ENCODE data around the gene SAP130.
A peak's percentile ranks its signal among the peaks of the same experiment; 100 is the strongest.
"Not testable (repeated sequence)": the region's sequence is repeated elsewhere in the genome, so short reads cannot be mapped to it uniquely, and the experiment has no call there.

The SAP130 gene

DNA sequence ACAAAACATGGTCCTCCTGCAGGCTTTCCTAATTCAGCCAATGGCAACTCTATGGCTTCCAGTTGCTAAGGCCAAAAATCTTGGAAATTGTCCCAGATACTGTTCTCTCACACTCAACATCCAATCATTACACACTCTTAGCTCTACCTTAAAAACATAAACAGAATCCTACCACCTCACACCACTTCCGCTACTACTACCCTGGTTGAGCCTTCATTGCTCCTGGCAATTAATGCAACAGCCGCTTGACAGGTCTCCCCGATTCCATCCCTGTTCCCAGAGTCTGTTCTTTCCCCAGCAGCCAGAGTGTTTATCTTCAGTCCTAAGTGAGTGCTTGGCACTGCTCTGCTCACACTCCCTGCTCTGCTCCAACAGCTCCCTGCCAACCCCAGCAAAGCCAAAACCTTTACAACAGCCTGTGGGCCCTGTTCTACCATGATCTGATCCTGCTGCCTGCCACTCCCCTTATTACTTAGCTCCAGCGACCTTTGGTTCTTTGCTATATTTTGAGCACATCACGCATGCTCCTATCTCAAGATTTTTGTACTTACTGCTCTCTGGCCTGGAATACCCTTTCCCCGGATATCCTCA lies 74.6 kb downstream of the SAP130 start:
- no peak for DNase-seq

DNA sequence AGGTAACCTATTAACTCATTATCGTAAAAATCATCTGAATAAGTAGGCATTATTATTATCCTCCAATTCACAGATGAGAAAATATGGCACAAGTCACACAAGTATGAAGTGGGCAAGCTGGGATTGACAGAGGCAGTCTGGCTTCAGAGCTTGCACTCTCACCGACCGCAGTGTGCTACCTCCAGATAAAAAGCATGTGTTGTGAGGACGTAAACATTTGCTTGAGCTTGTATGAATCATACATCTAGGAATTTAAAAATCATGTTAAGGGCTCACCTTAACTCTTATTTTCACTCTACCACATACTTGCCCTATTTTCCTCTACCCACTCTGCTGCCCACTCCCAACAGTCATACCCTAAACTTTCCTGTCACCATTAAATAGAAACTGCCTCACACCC lies 76.8 kb downstream of the SAP130 start:
- no peak for DNase-seq

DNA sequence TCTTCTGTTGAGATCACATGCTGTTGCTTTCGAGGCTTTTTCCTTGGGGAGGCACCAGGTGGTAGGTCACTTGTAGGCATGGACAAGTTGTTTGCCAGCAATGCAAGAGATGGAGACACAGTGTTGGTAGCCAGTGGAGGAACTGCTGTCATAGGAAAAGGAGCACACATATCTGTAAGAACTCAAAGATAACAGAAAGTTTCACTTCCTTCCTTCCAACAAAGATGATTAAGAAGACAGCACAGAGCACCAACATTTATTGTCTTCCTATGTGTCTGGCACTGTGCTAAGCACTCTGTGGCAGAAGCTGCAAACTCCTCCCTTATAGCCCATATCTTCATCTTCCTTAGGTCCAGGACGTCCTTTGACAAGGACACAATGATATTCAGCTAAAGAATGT lies 77.6 kb downstream of the SAP130 start:
- DNase-seq, result no peak

DNA sequence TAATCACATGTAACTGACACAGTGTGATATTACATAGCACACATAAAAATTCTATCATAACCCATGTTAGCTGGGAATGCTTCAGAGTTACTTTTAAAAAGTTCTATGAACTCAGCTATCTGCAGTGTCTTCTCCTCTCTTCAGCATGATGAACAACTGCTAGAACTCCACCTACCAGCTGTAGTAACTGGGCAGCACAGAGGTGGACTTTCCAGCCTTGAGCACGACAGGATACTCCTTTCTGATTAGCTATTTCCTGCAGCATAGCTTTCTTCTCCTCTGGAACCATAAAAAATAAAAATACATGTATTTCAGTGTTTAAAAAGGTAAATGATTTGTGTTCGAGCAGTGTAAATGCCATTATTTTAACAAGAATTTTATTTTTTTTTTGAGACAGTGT lies 82.6 kb downstream of the SAP130 start:
- no peak for DNase-seq

DNA sequence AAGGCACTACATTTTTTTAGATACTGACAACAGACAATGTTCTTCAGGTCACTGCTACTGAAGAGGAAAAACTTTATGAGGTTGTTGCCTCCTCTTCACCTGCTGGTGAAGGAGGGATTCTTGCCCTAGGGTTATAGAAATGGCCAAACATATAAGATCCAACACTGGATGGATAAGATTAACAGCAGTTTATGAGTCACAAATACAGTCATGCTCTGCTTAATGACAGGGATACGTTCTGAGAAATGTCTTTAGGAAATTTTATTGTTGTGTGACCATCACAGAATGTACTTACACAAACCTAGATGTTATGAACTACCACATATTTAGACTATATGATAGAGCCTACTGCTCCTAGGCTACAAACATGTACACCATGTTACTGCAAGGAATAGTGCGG lies 84.7 kb downstream of the SAP130 start:
- DNase-seq, result no peak

DNA sequence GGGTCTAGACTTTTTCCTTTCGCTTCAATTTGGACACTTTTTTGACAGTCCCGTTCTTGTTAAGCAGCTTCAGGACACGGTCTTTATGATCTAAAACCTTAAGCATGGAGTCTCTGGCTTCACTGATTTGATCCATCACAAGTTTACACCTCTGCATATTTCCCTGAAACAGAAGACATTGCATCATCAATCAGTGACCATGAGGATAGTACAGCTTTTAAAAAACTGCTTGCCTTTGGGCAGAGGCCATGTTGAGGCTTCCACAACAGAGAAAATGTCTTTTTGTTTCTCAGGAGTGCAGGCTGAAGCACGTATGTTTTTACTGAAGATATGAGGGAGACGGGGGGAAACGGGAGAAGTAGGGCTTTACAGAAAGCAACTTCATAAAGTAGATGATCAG lies 85.9 kb downstream of the SAP130 start:
- DNase-seq, result no peak

DNA sequence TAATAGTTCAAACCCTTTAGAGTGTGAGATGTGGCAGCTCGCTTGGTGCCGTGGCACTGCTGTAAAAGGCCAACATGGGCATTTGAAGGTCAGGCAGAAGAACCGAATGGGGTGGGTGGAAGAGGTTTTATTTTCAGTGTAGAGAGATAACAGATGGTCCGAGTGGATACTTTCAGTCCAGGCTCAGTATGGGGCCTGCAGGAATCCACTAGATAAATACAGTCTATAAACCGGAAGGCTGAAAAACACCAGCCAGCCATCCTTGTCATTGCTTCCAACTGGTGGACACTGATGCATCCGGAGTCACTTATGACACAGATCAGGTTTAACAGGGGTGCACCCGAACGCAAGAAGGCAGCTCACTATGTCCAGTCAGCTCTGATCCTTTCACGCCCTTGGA lies 86.4 kb downstream of the SAP130 start:
- no peak for DNase-seq

DNA sequence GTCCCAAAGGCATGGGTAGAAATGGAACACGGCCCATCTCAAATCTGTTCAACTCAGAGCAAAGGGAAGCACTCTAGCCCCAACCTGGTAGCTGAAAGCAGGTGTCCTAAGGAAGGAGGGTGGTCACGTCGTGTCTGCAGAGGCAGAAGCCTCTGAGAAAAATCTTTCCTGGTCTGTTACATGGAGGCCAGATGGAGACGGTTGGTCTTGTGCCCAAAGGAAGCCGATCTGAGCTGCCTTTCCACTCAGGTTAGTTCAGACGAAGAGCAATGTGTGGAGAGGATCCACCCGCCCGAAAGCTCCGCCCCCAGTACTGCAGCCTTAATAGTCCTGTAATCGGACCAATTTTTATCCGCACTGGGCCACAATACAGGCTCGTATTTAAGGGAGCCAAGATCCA lies 87.2 kb downstream of the SAP130 start:
- no peak for DNase-seq

DNA sequence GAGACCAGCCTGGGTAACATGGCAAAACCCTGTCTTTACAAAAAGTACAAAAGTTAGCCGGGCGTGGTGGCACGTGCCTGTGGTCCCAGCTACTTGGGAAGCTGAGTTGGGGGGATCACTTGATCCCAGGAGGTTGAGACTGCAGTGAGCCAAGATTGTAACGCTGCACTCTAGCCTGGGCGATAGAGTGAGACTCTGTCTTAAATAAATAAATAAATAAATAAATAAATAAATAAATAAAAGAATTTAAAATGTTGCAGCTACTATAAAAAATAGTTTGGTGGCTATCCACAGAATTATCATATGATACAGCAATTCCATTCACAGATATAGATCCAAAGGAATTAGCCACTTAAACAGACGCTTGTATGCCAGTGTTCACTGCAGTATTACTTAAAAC lies 92.5 kb downstream of the SAP130 start:
- no peak for DNase-seq

DNA sequence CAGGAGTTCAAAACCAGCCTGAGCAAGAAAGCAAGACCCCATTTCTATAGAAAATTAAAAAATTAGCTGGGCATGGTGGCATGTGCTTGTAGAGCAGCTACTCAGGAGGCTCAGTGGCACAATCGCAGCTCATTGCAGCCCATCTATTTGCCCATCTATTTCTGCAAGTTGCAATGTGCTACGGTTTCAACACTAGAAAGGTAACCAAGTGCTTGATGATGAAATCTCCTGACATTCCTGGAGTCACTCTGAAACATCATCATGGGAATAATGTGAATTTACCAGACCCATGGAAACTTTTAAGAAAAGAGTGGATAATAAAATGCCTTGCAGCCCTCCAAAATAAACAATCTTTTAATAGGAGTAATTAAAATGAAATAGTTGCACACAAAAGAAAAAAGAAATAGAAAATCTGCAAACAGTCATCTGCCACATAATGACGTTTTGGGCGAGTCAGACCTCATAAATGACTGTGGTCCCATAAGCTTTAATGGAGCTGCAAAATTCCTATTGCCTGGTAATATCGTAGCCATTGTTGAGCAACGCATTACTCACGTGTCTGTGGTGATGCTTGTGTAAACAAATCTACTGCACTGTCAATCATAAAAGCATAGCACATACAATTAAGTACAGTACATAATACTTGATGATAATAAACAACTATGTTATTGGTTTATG lies 95.5 kb downstream of the SAP130 start:
- DNase-seq, result no peak

DNA sequence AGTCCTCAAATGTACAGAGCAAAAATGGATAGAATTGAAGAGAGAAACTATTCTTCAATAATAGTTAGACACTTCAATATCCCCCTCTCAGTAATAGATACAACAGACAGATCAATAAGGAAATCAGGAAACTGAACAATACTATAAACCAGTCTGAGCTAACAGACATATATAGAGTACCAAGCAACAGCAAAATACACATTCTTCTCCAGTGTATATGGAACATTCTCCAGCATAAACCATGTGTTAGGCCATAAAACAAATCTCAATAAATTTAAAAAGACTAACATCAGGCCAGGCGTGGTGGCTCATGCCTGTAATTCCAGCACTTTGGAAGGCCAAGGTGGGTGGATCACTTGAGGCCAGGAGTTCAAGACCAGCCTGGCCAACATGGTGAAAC lies 98.4 kb downstream of the SAP130 start:
- DNase-seq, result no peak

DNA sequence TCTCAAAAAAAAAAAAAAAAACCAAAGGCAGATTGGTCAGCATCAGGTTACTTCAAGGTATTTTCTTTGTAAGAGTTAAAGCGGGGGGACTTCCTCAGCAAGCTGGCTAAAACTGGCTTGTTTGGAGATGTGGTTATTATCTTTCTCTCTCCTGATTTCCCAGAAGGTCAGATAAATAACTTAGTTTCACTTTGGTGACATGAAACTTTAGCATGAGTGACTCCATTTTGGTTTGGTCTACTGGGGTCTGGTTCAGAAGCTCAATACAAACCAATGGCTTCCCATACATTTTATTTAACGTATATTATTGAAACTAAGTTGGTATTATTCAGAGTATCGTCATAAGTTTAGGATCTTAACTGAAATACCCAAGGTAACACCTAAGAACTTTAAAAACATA lies 100.5 kb downstream of the SAP130 start:
- DNase-seq, result no peak

DNA sequence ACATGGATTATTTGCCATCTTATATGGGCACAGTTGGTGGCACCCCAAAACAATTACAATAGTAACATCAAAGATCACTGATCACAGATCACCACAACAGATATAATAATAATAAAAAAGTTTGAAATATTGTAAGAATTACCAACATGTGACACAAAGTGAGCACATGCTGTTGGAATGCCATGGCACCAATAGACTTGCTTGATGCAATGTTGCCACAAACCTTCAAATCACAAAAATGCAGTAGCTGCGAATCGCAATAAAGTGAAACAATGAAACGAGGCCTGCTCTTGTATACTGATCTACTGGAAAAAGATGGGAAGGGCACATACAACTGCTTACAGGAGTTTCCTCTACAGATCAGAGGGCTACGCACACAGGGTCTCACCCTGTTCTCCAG lies 109.9 kb downstream of the SAP130 start:
- DNase-seq, result no peak

DNA sequence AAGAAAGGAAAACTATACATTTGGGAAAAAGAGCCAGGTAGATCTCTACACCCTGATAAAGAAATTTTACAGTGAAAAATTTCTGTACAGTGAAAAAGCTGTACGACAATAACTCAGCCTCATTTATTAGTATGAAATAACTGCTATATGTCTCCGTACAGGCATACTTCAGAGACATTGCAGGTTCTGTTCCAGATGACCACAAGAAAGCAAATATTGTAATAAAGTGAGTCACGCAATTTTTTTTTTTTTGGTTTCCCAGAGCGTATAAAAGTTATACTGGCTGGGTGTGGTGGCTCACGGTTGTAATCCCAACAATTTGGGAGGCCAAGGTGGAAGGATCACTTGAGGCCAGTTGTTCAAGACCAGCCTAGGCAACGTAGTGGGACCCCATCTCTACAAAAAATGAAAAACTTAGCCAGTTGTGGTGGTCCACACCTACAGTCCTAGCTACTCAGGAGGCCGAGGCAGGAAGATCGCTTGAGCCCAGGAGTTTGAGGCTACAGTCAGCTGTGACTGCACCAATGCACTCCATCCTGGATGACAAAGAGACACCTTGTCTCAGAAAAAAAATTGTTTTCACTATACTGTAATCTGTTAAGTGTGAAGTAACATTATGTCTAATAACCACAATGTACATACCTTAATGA lies 113.9 kb downstream of the SAP130 start:
- no peak for DNase-seq

DNA sequence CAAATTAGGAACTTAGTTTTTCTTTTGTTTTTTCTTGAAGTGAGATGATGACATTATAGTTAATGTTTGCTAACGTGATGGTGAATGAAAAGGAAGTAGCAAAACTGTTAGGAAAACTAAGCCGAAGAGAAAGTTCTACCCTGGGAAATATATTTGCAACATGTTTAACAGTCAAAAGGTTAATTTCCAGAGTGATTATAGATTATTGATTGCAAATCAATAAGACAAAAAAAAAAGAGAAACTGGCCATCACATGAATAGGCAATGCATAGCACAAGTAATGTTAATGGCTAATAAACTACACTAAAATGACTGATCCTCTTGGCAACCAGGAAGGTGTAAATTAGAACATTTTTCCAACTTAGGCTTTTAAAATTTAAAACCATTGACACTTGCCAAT lies 116.1 kb downstream of the SAP130 start:
- peak in 1 of 2 donors; percentile 63 for DNase-seq

DNA sequence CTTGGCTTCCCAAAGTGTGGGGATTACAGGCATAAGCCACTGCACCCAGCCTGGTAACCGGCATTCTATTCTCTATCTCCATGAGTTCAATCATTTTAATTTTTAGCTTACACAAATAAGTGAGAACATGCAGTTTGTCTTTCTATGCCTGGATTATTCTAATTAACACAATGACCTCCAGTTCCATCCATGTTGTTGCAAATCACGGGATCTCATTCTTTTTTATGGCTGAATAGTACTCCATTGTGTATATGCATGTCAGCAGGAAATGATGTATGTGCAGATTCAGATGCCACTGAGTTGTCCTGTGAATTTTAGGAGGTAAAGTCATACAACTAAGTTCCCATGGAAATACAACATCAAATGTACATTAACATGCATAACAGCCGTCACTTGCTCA lies 117.4 kb downstream of the SAP130 start:
- DNase-seq, result no peak

DNA sequence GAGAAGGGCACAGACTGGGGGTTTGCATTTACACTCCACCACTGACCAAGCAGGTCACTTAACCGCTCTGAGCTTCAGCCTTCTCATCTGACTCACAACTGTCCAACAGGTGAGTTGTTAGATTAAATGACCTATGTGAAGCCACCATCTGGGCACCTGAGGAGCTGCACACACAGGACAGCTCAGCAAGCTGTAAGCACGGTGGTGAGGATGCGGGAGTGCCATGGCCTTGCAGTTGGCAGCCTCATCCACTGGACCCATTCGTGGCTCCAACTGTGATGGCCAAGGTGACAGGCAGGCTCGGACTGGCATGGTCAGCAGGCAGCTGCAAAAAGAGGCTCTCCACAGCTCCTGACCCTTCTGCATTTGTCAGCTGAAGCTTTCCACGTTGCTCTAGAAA lies 118.8 kb downstream of the SAP130 start:
- DNase-seq, result no peak

DNA sequence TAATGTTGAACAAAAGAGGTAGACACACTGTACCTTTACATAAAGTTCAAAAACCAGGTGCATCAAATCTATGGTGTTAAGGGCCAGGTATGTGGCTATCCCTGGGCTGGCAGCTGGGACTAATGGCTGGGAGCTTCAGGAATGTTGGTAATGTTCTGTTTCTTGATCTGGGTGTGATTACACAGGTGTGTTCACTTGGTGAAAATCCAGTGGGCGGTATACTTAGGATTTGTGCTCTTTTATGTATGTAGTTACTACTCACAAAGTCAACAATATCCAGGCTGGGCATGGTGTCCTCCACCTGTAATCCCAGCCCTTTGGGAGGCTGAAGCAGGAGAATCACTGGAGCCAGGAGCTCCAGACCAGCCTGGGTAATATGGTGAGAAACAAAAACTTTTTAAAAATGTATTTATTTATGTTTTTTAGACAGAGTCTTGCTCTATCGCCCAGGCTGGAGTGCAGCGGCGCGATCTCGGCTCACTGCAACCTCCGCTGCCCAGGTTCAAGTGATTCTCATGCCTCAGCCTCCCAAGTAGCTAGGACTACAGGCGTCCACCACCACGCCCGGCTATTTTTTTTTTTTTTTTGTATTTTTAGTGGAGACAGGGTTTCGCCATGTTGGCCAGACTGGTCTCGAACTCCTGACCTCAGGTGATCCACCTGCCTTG lies 120.0 kb downstream of the SAP130 start:
- not testable (repeated sequence) for DNase-seq

DNA sequence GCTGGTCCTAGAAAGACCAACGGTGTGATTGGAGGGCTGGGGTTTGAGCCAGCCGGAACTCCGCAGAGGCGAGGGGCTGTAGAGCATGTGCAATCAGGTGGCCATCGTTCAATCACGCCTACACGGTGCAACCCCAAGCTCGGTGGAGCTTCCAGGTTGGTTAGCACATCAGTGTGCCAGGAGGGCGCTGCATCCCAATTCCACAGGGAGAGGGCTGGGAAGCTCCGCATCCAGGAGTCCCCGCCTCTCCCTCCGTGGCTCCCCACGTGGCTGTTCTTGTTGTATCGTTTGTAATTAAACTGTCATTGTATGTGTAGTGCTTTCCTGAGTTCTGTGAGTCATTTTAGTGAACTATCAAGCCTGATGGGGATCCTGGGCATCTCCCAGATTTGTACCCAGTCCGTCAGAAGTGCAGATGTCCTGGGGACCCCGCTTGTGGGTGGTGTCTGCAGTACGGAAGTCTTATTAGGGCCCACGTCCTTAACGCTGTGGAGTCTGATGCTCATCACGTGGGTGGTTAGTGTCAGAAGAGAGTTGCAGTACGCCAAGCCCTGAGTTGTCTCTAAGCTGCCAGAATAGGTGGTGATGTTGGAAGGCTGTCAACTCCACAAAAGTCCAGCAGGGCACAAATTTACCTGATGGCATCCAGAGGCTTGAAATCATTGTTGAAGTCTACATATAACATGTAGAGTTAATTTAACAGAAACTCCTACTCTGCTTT lies 121.5 kb downstream of the SAP130 start:
- DNase-seq, result no peak

DNA sequence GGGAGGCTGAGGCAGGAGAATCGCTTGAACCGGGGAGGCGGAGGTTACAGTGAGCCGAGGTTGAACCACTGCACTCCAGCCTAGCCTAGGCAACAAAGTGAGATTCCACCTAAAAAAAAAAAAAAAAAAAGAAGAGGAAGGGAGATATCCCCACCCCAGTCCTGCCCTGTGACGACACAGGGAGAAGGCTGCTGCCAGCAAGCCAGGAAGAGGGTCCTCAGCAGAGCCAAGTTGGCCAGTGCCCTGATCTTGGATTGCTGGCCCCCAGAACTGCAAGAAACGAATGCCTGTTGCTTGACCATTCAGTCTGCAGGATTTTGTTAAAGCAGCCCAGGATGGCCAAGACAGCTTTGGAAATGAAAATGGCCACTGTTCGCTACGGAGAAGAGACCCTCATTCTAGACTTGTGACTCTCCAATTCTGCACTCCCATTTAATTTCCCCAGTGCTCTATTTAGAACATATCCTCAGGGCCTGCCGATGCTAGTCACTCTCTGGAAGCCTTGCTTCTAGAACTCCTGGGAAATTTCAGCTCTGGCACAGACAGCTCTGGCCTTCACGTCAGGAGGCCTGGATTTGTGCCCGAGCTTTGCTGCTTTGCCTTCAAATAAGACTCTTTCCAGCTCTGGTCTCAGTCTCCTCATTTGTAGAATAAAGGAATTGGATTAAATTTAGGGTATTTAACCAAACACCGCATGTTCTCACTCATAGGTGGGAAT lies 126.4 kb downstream of the SAP130 start:
- DNase-seq, result no peak

DNA sequence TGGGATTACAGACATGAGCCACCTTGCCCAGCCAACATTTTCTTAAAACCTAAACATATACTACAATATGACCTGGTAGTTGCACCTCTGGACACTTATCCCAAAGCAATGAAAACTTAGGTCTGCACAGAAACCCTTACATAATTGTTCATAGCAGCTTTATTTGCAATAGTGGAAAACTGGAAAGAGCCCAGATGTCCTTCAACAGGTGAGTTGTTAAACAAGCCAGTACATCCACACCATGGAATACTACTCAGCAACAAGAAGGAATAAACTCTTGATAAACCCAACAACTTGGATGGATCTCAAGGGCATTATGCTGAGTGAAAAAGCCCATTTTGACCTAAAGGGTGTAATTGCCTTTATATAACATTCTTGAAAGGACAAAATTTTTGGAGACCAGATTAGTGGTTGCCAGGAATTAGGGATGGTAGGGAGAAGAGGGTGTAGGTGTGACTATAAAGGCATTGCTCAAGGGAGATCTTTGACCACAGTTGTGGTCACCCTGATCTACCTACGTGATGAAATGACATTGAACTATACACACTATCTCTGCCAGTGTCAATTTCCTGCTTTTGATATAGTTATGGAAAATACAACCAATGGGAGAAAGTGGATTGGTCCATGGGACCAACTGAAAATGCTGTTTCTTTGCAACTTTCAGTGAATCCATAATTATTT lies 130.2 kb downstream of the SAP130 start:
- no peak for DNase-seq

DNA sequence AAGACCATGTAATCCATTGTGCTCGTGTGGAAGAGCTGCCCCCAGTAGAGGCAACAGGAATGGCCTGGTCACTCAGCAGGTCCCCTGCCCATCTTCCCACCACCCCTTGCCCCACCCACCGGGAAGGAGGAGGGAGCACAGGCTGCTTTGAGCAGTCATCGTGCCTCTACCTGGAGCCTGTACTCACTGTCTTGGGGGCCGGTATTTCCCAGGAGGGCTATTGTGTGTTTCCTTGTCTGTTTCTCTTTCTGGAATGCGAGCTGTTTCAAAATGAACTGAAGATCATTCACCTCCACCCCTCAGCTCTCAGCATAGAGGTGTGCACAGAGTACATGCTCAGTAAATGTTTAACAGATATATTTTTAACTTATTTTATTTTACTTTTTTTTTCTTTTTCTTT lies 134.4 kb downstream of the SAP130 start:
- DNase-seq, result no peak

Measured in inflammatory macrophage (primary cell).